ENCODE results near the gene MS4A2.

DNA sequence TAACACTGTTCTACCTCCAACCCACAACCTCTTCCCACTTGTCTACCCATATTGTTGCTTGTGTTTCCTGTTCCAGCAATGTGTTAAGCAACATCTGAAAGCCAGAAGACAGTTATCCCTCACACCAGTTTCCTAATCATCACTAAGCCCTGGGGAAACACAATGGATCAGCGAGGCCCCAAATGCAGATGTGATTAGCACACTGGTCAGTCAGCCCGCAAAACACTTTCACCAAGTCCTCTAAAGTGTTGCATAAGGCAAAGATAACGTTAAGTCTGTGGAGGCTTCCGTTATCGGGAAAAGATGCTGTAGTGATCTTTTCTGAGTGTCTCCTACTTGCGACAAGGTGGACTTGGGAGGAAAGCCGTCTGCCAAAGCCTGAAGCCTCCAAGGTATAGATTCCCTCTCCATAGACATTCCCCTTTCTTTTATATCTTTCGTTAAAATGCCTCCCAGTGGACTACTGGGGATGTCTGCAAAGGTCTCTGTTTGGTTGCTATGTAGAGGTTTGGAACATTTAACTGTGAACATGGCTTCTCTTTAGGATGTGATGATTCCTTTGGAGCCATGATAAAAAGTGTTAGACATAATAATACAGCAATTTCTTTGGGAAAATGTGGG is 32.0 kb upstream of the MS4A2 start, which contains the start of gene MS4A3:
- TF ChIP-seq CTCF (IDR thresholded peaks at IDR 0.05) (no peak), ZFX (IDR thresholded peaks at IDR 0.05; ENCODE audit: borderline replicate concordance) (no peak)

Measured in 22Rv1 (cell line).